Measurements from ENCODE around the gene PRR5L. TPM values are rescaled to one million over a fixed set of nuclear protein-coding genes. Genes with fewer than 3 reads are reported as not detected.

PRR5L gene
- total RNA-seq, 1 donor from 2014 or later = 1.5 TPM

- ATAC-seq (ENCODE audit: poor library complexity) (no peak), DNase-seq (no peak)
- intact Hi-C loops (cut with DNase I) = no loop called here
These were observed 72.0 kb downstream of the PRR5L start for GRCh38 chr11:36367806-36368680.

GRCh38 chr11:36371181-36371580 lies 75.1 kb downstream of the PRR5L start:
- intact Hi-C loops (cut with DNase I) = no loop called here

DNA sequence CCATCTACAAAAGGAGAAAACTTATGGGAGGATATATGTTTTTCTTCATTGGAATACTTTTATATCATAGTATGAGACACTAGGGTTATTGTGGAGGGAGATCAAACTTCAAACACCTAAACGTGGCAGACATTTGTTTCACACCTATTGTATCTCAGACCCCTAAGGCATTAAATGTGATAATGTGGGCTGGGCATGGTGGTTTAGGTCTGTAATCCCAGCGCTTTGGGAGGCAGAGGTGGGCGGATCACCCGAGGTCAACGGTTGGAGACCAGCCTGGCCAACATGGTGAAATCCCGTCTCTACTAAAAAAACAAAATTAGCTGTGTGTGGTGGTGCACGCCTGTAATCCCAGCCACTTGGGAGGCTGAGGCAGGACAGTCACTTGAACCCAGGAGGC lies 75.5 kb downstream of the PRR5L start:
- intact Hi-C loops (cut with DNase I) = no loop called here

More at GRCh38 chr11:36371181-36371580, 75.1 kb downstream of the PRR5L start:
- DNase-seq (no peak), ATAC-seq (ENCODE audit: poor library complexity) (no peak)

DNA sequence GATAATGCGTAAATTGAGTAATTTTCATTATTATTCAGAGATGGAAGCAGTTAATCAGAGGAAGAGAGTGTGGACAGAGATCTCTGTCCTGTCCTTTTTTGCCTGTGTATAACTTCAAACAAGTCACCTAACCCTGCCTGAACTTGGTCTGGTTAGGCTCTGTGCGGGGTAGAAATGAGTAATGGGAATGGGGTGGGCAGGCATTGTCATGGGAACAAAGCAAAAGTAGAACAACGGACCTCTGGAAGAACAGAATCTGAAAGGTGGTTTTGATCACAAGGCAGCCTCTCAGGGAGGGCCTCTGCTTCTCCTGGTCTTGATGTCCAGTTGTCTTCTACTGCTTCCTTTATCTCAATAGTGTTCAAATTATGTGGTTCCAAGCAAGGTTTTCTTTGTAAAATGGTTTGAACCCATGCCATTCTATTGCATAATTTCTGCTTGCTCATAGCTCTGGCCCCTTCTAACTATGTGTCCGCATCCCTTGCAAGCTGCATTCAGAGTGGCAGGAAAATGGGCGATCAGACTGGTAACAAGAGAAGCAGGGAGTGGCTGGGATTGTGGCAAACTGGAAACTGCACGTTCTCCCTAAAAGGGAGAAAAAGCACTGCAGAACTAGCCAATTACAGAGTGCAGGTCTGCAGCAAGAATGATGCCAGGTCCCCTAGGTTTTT lies 76.1 kb downstream of the PRR5L start:
- ATAC-seq (ENCODE audit: poor library complexity) = peak; percentile 24
- intact Hi-C loops (cut with DNase I) = no loop called here
- no peak for DNase-seq

More for the DNA sequence above, 75.5 kb downstream of the PRR5L start:
- ATAC-seq (ENCODE audit: poor library complexity) = no peak
- DNase-seq = no peak

DNA sequence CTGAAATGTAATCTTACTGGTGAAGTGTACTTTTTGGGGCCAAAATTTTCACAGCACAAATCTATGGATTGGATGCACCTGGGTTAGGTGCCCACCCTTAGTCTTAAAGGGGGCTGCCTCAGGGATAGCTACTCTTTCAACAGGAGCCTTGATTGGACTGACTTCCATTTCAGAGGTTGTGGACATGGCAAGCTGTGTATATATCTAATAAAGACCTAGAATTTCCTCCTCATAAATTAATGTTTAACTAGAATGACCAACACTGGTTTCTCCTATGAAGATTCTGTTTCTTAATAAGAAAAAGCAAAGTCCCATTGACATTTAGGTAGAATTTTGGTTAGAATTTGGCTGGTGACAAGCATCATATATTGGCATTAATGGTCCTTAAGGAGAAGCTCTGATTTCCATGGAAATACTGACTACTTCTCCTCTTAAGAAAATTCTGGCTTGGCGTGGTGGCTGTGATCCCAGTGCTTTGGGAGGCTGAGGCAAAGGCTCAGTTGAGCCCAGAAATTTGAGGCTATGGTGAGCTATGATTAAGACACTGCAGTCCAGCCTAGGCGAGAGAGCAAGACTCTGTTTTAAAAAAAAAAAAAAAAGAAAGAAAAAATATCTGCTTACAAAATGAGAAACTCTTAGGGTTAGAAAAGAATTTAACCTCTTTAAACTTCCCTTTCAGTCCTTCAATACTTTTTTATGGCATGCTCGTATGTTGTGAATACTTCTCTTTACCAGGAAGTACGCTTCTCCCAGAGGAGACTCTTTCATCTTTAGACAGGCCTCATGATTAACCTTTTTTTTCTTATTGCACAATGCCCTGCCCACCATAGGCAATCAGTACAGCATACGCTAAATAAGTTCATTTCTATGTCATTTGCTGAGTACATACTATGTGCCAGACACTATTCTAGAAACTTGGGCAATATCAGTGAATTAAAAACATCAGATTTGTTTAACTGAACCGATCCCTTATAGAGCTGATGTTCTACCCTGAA lies 77.2 kb downstream of the PRR5L start:
- DNase-seq (no peak), ATAC-seq (ENCODE audit: poor library complexity) (no peak)
- intact Hi-C loops (cut with DNase I) = no loop called here

DNA sequence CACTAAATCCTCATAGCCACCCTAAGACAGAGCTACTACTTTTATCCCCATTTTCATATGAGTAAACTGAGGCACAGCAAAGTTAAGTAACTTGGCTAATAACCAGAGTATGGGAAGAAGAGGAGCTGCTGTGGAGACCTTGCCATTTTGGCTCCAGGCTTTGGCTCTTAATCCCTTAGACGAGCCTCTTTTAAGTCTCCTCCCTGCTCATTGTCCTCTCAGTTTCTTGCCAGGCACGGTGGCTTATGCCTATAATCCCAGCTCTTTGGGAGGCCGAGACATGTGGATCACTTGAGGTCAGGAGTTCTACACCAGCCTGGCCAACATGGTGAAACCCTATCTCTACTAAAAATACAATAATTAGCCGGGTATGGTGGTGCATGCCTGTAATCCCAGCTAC lies 78.6 kb downstream of the PRR5L start:
- no peak for DNase-seq
- intact Hi-C loops (cut with DNase I) = no loop called here
- ATAC-seq (ENCODE audit: poor library complexity) = no peak

DNA sequence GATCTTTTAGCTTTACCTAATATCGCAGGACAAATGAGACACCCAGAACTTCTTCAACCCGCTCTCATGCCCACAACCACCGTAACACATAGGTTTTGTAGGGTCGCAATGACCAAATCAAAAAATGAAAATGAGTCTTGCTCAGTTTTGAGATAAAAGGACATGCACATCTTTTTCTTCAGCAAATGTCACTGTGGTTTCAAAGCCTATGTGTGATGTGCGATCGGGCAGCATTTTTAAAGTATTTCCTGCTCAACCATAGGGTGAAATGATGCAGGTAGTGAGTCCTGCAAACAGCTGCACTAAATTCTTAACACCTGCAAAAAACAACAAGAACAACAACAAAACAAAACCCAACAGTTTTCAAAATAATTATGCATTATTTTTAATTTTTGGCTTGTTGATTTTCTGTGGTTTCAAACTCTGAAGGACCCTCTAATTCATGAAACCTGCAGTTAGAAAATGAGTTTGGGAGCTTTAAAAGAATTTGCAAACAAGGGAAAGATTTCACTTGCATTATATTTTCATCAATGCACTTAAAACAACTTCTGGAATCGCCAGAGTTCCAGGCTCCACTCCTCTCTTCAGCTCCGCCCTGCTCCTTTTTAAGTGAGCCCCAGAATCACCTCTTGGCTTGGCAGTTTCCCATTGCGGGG lies 79.4 kb downstream of the PRR5L start:
- ATAC-seq (ENCODE audit: poor library complexity) (no peak), DNase-seq (no peak)
- intact Hi-C loops (cut with DNase I) = no loop called here

GRCh38 chr11:36376009-36376887 lies 80.2 kb downstream of the PRR5L start:
- peak; percentile 62 for DNase-seq
- peak; percentile 42 for ATAC-seq (ENCODE audit: poor library complexity)
- intact Hi-C loops (cut with DNase I) = no loop called here

GRCh38 chr11:36376888-36377758 lies 81.0 kb downstream of the PRR5L start:
- ATAC-seq (ENCODE audit: poor library complexity) (peak; percentile 87), DNase-seq (peak; percentile 72)
- intact Hi-C loops (cut with DNase I) = no loop called here

GRCh38 chr11:36377759-36378564 lies 81.9 kb downstream of the PRR5L start:
- intact Hi-C loops (cut with DNase I) = no loop called here
- ATAC-seq (ENCODE audit: poor library complexity) (peak; percentile 38), DNase-seq (no peak)

DNA sequence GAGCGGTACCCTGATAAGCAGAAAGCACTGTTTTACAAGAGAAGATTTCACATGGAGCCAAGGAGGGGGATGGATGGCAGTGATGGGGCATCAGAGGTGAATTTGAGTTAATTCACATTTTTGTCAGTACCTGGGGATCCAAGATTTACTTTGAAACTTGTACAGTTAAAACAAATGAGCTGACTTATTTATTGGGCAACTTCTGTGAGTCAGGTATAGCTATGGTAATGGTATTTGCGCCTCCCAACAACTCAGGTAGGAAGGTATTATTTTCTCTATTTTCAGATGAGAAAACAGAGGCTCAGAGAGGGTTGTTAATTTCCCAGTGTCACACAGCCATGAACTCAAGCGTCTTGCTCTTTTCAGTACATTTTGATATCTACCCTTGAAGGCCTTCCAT lies 83.6 kb downstream of the PRR5L start:
- DNase-seq (no peak), ATAC-seq (ENCODE audit: poor library complexity) (no peak)
- intact Hi-C loops (cut with DNase I) = no loop called here

DNA sequence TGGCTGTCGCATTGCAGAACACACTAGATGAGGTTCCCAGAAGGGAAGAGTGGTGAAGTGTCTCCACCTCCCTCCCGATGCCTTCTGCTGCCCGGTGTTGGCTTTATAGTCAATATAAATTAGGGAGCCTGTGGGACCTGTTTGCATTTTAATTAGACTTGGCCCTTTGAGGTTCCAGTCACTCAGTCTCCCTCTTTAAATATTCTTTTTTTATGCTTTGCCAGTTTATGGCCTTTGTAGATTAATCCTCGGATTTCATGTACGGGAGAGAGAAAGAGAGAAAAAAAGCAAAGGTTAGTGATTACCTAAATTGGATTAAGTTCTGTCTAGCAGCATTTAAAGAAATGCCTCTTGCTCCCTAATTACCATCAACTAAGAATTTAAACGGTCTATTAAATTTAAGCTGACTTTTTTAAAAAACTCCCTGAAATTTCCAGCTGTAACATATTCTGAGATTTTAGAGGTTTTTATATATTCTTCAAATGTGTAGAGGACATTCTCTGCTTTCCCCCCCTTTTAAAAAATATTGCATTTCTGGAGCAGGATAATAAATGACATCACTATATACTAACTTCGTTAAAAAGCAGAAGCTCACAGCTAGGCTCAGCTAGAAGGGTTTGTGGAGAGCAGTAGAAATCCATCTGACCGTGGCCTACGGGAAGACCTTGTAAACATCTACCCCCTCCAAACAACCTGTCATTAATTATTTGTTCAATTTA lies 84.4 kb downstream of the PRR5L start:
- intact Hi-C loops (cut with DNase I) = no loop called here
- DNase-seq = no peak
- ATAC-seq (ENCODE audit: poor library complexity) = no peak

- DNase-seq = no peak
- ATAC-seq (ENCODE audit: poor library complexity) = no peak
- intact Hi-C loops (cut with DNase I) = no loop called here
These were observed 84.9 kb downstream of the PRR5L start for GRCh38 chr11:36381015-36381360.

- intact Hi-C loops (cut with DNase I) = no loop called here
- DNase-seq = no peak
- no peak for ATAC-seq (ENCODE audit: poor library complexity)
These were observed 87.1 kb downstream of the PRR5L start for GRCh38 chr11:36383195-36383594.

Data from Right ventricle myocardium superior (tissue), 1 donor.